NB4 (cell line): ENCODE measurements around the gene ASB16.

ENCODE experiments used
- MYC ChIP-seq: IDR thresholded peaks from 2 replicates; pipeline ENCODE4 v1.6.1; 2011; ENCODE audit warnings: low read depth, low read length
- POLR2A ChIP-seq: IDR thresholded peaks from 2 replicates; pipeline ENCODE4 v1.6.1; 2011; ENCODE audit warnings: mild to moderate bottlenecking; ENCODE audit not compliant: insufficient read length; ENCODE audit errors: extremely low read depth
- TF ChIP-seq, protein P1 (sequence below): IDR thresholded peaks from one replicate; pipeline ENCODE4 v1.5.1; 2012; ENCODE audit warnings: low read depth, low read length
- TF ChIP-seq, protein P2 (sequence below): IDR thresholded peaks from 2 replicates; pipeline ENCODE4 v1.6.1; 2011; ENCODE audit warnings: low read depth, low read length

DNA sequence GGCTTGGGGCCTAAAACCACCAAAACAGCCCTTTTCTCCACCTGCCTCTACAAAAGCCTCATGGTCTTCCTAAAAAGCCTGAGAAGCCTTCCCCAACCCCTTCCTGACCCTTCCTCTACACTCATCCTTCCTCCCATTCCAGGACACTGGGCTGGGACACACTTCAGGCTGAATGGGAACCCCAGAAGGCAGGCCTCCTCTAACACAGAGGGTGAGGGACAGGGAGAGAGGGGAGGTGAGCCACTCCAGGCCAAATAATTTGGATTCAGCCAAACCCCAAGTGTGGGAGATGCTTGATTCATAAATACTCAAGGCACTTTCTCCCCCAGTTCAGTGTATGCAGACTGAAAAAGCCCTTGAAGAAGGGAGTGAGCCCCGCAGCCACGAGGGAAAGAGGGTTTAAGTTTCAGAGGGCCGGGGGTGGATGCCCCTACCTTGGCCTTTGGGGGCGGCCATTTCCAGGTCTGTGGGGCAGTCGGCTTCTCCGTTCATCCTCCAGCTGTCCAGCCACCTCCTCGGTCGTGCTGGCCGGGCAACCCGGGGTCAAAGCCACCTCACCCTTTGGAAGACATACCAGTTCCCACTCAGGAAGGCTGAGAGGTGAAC, 47.3 kb downstream of the ASB16 start:
- TF ChIP-seq, protein P1, sequence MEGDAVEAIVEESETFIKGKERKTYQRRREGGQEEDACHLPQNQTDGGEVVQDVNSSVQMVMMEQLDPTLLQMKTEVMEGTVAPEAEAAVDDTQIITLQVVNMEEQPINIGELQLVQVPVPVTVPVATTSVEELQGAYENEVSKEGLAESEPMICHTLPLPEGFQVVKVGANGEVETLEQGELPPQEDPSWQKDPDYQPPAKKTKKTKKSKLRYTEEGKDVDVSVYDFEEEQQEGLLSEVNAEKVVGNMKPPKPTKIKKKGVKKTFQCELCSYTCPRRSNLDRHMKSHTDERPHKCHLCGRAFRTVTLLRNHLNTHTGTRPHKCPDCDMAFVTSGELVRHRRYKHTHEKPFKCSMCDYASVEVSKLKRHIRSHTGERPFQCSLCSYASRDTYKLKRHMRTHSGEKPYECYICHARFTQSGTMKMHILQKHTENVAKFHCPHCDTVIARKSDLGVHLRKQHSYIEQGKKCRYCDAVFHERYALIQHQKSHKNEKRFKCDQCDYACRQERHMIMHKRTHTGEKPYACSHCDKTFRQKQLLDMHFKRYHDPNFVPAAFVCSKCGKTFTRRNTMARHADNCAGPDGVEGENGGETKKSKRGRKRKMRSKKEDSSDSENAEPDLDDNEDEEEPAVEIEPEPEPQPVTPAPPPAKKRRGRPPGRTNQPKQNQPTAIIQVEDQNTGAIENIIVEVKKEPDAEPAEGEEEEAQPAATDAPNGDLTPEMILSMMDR = no peak
- TF ChIP-seq POLR2A (no peak), MYC (no peak)
- TF ChIP-seq, protein P2, sequence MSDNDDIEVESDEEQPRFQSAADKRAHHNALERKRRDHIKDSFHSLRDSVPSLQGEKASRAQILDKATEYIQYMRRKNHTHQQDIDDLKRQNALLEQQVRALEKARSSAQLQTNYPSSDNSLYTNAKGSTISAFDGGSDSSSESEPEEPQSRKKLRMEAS = no peak
